H1 (cell line): Measurements from ENCODE around the gene STX19. TPM values are rescaled to one million over a fixed set of nuclear protein-coding genes. Genes with fewer than 3 reads are reported as not detected.

Experiments used
- CTCF ChIA-PET: fragments of 300-600 bp; sonication (Branson Sonifier 250); formaldehyde crosslinking; loops from one replicate; lab custom pipeline; 2021; ENCODE audit not compliant: partially characterized antibody; lab: Charles Lee
- POLR2A ChIA-PET: fragments of 300-600 bp; sonication (Branson Sonifier 250); formaldehyde crosslinking; loops from one replicate; lab custom pipeline; 2021; ENCODE audit warnings: inconsistent platforms; ENCODE audit not compliant: partially characterized antibody; lab: Charles Lee
- DNase-seq, 2 experiments: peaks; one replicate each; pipeline versions ENCODE4 v3.0.0 to v3.0.0-alpha.2; 2010 to 2022; ENCODE audit warnings: low spot score in 2 of 2, low read depth in 1 of 2, mixed read lengths in 1 of 2
- FAIRE-seq: peaks from 2 replicates; lab custom pipeline; 2011; peaks lifted over from hg19 to GRCh38; lab: Jason Lieb, UNC
- H2AFZ ChIP-seq: 2 replicates; pipeline ENCODE4 v1.8.1; 2012; ENCODE audit warnings: low read length, inconsistent platforms
- H2AK5ac ChIP-seq: 2 replicates; pipeline ENCODE4 v1.6.1; 2013; ENCODE audit warnings: low read depth, low read length
- H2BK120ac ChIP-seq: replicated peaks from 2 replicates; pipeline ENCODE3; 2013; ENCODE audit warnings: low read depth, low read length, inconsistent platforms
- H2BK12ac ChIP-seq: 2 replicates; pipeline ENCODE4 v1.6.1; 2013; ENCODE audit warnings: low read depth, low read length
- H2BK15ac ChIP-seq: 2 replicates; pipeline ENCODE4 v1.6.1; 2013; ENCODE audit warnings: low read length
- H2BK20ac ChIP-seq: 2 replicates; pipeline ENCODE4 v1.6.1; 2013; ENCODE audit warnings: low read length
- H2BK5ac ChIP-seq: 2 replicates; pipeline ENCODE4 v1.6.1; 2013; ENCODE audit warnings: low read depth, low read length
- H3K14ac ChIP-seq: 2 replicates; pipeline ENCODE4 v1.6.1; 2013; ENCODE audit warnings: inconsistent platforms; ENCODE audit not compliant: insufficient read length
- H3K18ac ChIP-seq: 2 replicates; pipeline ENCODE4 v1.6.1; 2013; ENCODE audit warnings: low read length; ENCODE audit errors: extremely low read depth
- H3K23ac ChIP-seq: 2 replicates; pipeline ENCODE4 v1.6.1; 2013; ENCODE audit warnings: inconsistent platforms; ENCODE audit not compliant: insufficient read length
- H3K23me2 ChIP-seq: 2 replicates; pipeline ENCODE4 v1.6.1; 2013; ENCODE audit warnings: low read depth, low read length
- H3K27ac ChIP-seq: 2 replicates; pipeline ENCODE4 v1.6.1; 2011; ENCODE audit warnings: low read depth, low read length, inconsistent platforms
- H3K27me3 ChIP-seq, 4 experiments: replicated peaks in 1 of 4; 1 replicate in 1 of 4; 2 replicates in 3 of 4; pipeline versions ENCODE4 v1.6.1 to v1.8.1; 2011 to 2013; ENCODE audit warnings: low read length in 3 of 4, mild to moderate bottlenecking in 3 of 4, inconsistent platforms in 2 of 4, mixed read lengths in 2 of 4, moderate library complexity in 1 of 4; ENCODE audit not compliant: control insufficient read depth in 3 of 4, insufficient read depth in 3 of 4; ENCODE audit errors: extremely low read depth in 1 of 4
- H3K36me3 ChIP-seq, 4 experiments: 2 replicates each; pipeline versions ENCODE4 v1.6.1 to v1.8.1; 2011 to 2013; ENCODE audit warnings: mild to moderate bottlenecking in 4 of 4, low read length in 3 of 4, moderate library complexity in 2 of 4, control low read depth in 1 of 4, inconsistent platforms in 1 of 4; ENCODE audit not compliant: insufficient read depth in 4 of 4, control insufficient read depth in 2 of 4
- H3K4ac ChIP-seq: replicated peaks from 2 replicates; pipeline ENCODE3; 2013; ENCODE audit warnings: low read length, low read depth, mixed read lengths, inconsistent platforms; ENCODE audit not compliant: insufficient read length
- H3K4me1 ChIP-seq, 4 experiments: replicated peaks in 1 of 4; 1 replicate in 1 of 4; 2 replicates in 3 of 4; pipeline versions ENCODE4 v1.6.1 to v1.8.1; 2011 to 2013; ENCODE audit warnings: low read length in 3 of 4, inconsistent platforms in 2 of 4, mixed read lengths in 1 of 4; ENCODE audit not compliant: insufficient read depth in 4 of 4, control insufficient read depth in 3 of 4
- H3K4me2 ChIP-seq, 2 experiments: 2 replicates each; pipeline versions ENCODE4 v1.6.1 to v1.8.1; 2011 to 2013; ENCODE audit warnings: low read depth in 2 of 2, low read length in 2 of 2, control low read depth in 1 of 2, inconsistent platforms in 1 of 2, mild to moderate bottlenecking in 1 of 2; ENCODE audit not compliant: insufficient read depth in 1 of 2
- H3K4me3 ChIP-seq, 4 experiments: fragments of 200-600, 300-600 bp in 1 of 4; sonication (generic), shearing (Covaris generic), sonication (Bioruptor Twin) in 1 of 4; 2 replicates each; pipeline versions ENCODE4 v1.5.1 to v1.8.1; 2011 to 2016; ENCODE audit warnings: low read length in 4 of 4, low read depth in 3 of 4, control low read depth in 2 of 4, inconsistent platforms in 2 of 4, mild to moderate bottlenecking in 2 of 4, mixed read lengths in 1 of 4, moderate library complexity in 1 of 4; ENCODE audit not compliant: insufficient read depth in 2 of 4; ENCODE audit errors: extremely low read depth in 1 of 4
- H3K56ac ChIP-seq: replicated peaks from 2 replicates; pipeline ENCODE3; 2013; ENCODE audit warnings: low read depth, mild to moderate bottlenecking, mixed read lengths, low read length, inconsistent platforms; ENCODE audit not compliant: insufficient read length
- H3K79me1 ChIP-seq: 2 replicates; pipeline ENCODE4 v1.6.1; 2013; ENCODE audit warnings: low read depth, low read length, control low read depth
- H3K79me2 ChIP-seq, 2 experiments: 2 replicates each; pipeline versions ENCODE4 v1.6.1 to v1.8.1; 2012 to 2013; ENCODE audit warnings: low read length in 2 of 2, mild to moderate bottlenecking in 2 of 2, inconsistent platforms in 1 of 2; ENCODE audit not compliant: insufficient read depth in 2 of 2, control insufficient read depth in 1 of 2
- H3K9ac ChIP-seq, 4 experiments: replicated peaks in 1 of 4; 1 replicate in 1 of 4; 2 replicates in 3 of 4; pipeline versions ENCODE4 v1.6.1 to v1.8.1; 2011 to 2013; ENCODE audit warnings: low read depth in 3 of 4, low read length in 3 of 4, control low read depth in 2 of 4, mild to moderate bottlenecking in 2 of 4, moderate library complexity in 2 of 4, inconsistent platforms in 1 of 4; ENCODE audit errors: extremely low read depth in 1 of 4
- H3K9me3 ChIP-seq, 2 experiments: 2 replicates each; pipeline versions ENCODE4 v1.6.1 to v1.8.1; 2012 to 2013; ENCODE audit warnings: mild to moderate bottlenecking in 2 of 2, moderate library complexity in 2 of 2, control low read depth in 1 of 2, inconsistent platforms in 1 of 2, low read depth in 1 of 2, low read length in 1 of 2, mixed read lengths in 1 of 2; ENCODE audit not compliant: insufficient read depth in 2 of 2
- H4K20me1 ChIP-seq, 2 experiments: replicated peaks in 1 of 2; 2 replicates each; pipeline versions ENCODE3 to v1.8.1; 2011 to 2013; ENCODE audit warnings: inconsistent platforms in 2 of 2, low read length in 2 of 2, mild to moderate bottlenecking in 1 of 2; ENCODE audit not compliant: insufficient read depth in 2 of 2, control insufficient read depth in 1 of 2
- H4K5ac ChIP-seq: 2 replicates; pipeline ENCODE4 v1.6.1; 2013; ENCODE audit warnings: low read length, low read depth, mixed read lengths, inconsistent platforms; ENCODE audit not compliant: insufficient read length
- H4K8ac ChIP-seq: 2 replicates; pipeline ENCODE4 v1.8.0; 2013; ENCODE audit warnings: mild to moderate bottlenecking, moderate library complexity, low read length, inconsistent platforms; ENCODE audit not compliant: insufficient read depth; ENCODE audit errors: extremely low read depth
- H4K91ac ChIP-seq: replicated peaks from 2 replicates; pipeline ENCODE3; 2013; ENCODE audit warnings: low read length, mixed read lengths, inconsistent platforms; ENCODE audit not compliant: insufficient read length
- NANOG ChIP-seq: IDR thresholded peaks from 2 replicates; pipeline ENCODE4 v1.6.1; 2011; ENCODE audit warnings: low read length, low read depth, mild to moderate bottlenecking, inconsistent platforms; ENCODE audit not compliant: insufficient read depth, poor library complexity, severe bottlenecking
- POLR2AphosphoS5 ChIP-seq: IDR thresholded peaks from 2 replicates; pipeline ENCODE4 v1.6.1; 2011; ENCODE audit warnings: low read depth, low read length
- WGBS, 2 experiments: shearing (Covaris generic) in 1 of 2; methylation state at CpG; one replicate each; pipeline versions ENCODE4 v1.1.6 to v1.1.7; 2013 to 2015; ENCODE audit warnings: low lambda C conversion rate in 2 of 2, mixed read lengths in 2 of 2, inconsistent platforms in 1 of 2, low coverage in 1 of 2, missing lambda C conversion rate in 1 of 2; ENCODE audit not compliant: insufficient replicate concordance in 2 of 2, insufficient coverage in 1 of 2, insufficient read length in 1 of 2; ENCODE audit errors: extremely low coverage in 1 of 2, missing lambda C conversion rate in 1 of 2; 5-methylcytosine and 5-hydroxymethylcytosine counted together
- polyA plus RNA-seq, 7 experiments: library from polyadenylated mRNA; depleted of rRNA in 3 of 7; stranded (reverse) in 5 of 7; unstranded in 2 of 7; fragments of >200 nt in 5 of 7; fragments of 200-250 nt in 2 of 7; gene quantifications; 1 replicate in 5 of 7; 2 replicates in 1 of 7; 4 replicates in 1 of 7; pipeline versions ENCODE4 v1.2.1 to v1.2.3, GENCODE V29; 2011 to 2013; ENCODE audit warnings: missing spikeins in 2 of 7, mixed read lengths in 2 of 7
- total RNA-seq: library from RNA; stranded (reverse); fragmentation: NEBNext Ultra II Directional; extraction: Animal tissue kit (Norgen Biotek cat#: 25700); gene quantifications from 2 replicates; pipeline ENCODE4 v1.2.1, GENCODE V29; 2021

The STX19 gene
- total and polyA plus RNA-seq, 2 of the 8 experiments (the other 6 are each of a cell fraction or from before 2014, with no cell fraction given) = not detected

GRCh38 chr3:93991631-93992030, 36.8 kb downstream of the STX19 start:
- no peak overlapping the region for H4K5ac ChIP-seq
- TF ChIP-seq POLR2AphosphoS5 = no peak
- no peak for TF ChIP-seq NANOG
- H3K4me2 ChIP-seq = no peak overlapping the region
- no peak overlapping the region for H3K4ac ChIP-seq
- H3K27ac ChIP-seq = no peak overlapping the region
- no peak overlapping the region for H3K18ac ChIP-seq
- no peak overlapping the region for H2BK12ac ChIP-seq
- H3K23me2 ChIP-seq = no peaks in the 10 kb centered on the region
- no peak overlapping the region for H2BK20ac ChIP-seq
- no peak overlapping the region for H4K91ac ChIP-seq
- no peak overlapping the region for H3K23ac ChIP-seq
- no peak overlapping the region for H2AFZ ChIP-seq
- no peaks in the 10 kb centered on the region; the same call in 1 of the 2 replicates for H3K79me1 ChIP-seq
- no peak overlapping the region for H3K9ac ChIP-seq
- no peak overlapping the region for H2BK120ac ChIP-seq
- H3K27me3 ChIP-seq = no peaks in the 10 kb centered on the region
- 83% methylated on average over 2 of the region's 2 CpGs; no CpG with 5 or more reads in 1 of the 2 experiments for WGBS, 2 experiments
- POLR2A ChIA-PET = no interaction called here
- H3K79me2 ChIP-seq = peaks cover 0 to 4% of the 10 kb centered on the region in 2 experiments; a peak in 2 of 4 replicates
- H4K20me1 ChIP-seq = no peaks in the 10 kb centered on the region
- H3K56ac ChIP-seq = no peak overlapping the region
- no peaks in the 10 kb centered on the region for H3K36me3 ChIP-seq
- no peak overlapping the region for H2AK5ac ChIP-seq
- no peak for FAIRE-seq
- no peak overlapping the region for H3K4me3 ChIP-seq
- H2BK15ac ChIP-seq = no peak overlapping the region
- H2BK5ac ChIP-seq = no peak overlapping the region
- no peaks in the 10 kb centered on the region for H3K4me1 ChIP-seq
- DNase-seq = no peak
- H3K9me3 ChIP-seq = no peaks in the 10 kb centered on the region
- CTCF ChIA-PET = interaction anchor here (1.7 kb wide), 1 partner anchor 10 kb away, joined by 4 read pairs; no protein-coding TSS in a partner anchor
- H4K8ac ChIP-seq = no peak overlapping the region
- no peak overlapping the region for H3K14ac ChIP-seq
